K562 (cell line): ENCODE measurements around the gene ACOX2. TPM values are rescaled to one million over a fixed set of nuclear protein-coding genes. Genes with fewer than 3 reads are reported as not detected.

Source experiments
- ATAC-seq: fragments of 200-7000 bp; cut with Tn5 transposase; 3 replicates; pipeline ENCODE4 v1.9.1; 2020; ENCODE audit warnings: moderate library complexity
- BruUV-seq: library from RNA; stranded (reverse); fragments of 400-500 nt; replicated peaks from 2 replicates; lab custom pipeline; 2021; lab: Mats Ljungman, UMichigan
- CTCF ChIA-PET: fragments of 300-600 bp; formaldehyde crosslinking; extraction: SDS; loops from one replicate; lab custom pipeline; 2021; ENCODE audit warnings: low intra/inter-chr PET ratio; lab: Yijun Ruan, JAX
- POLR2A ChIA-PET: fragments of 300-600, 350-650 bp; sonication (Branson Sonifier 250); formaldehyde crosslinking; extraction: SDS; loops from one replicate; lab custom pipeline; 2021; ENCODE audit warnings: antibody characterized with exemption, inconsistent platforms; lab: Yijun Ruan, JAX
- DNase-seq, 4 experiments: peaks; one replicate each; pipeline versions ENCODE4 v3.0.0 to v3.0.0-alpha.2; 2011 to 2018; ENCODE audit warnings: low spot score in 3 of 4, mixed read lengths in 3 of 4; ENCODE audit errors: extremely low read depth in 1 of 4
- FAIRE-seq: peaks from 2 replicates; lab custom pipeline; 2011; peaks lifted over from hg19 to GRCh38; lab: Jason Lieb, UNC
- H2AFZ ChIP-seq: 2 replicates; pipeline ENCODE4 v1.6.0; 2011; ENCODE audit warnings: low read depth, low read length, control low read depth, inconsistent platforms
- H3K27ac ChIP-seq: fragments of 200-600 bp; 3 replicates; pipeline ENCODE4 v1.8.0; 2011; ENCODE audit warnings: low read depth, mild to moderate bottlenecking, control low read depth, inconsistent platforms, low read length, moderate library complexity, mixed read lengths; ENCODE audit errors: extremely low read depth
- H3K27me3 ChIP-seq, 2 experiments: fragments of 300-600 bp in 1 of 2; 2 replicates in 1 of 2; 3 replicates in 1 of 2; pipeline versions ENCODE4 v1.6.0 to v1.8.0; 2011; ENCODE audit warnings: inconsistent platforms in 2 of 2, low read length in 2 of 2, mild to moderate bottlenecking in 1 of 2, mixed read lengths in 1 of 2, moderate library complexity in 1 of 2; ENCODE audit not compliant: control insufficient read depth in 2 of 2, insufficient read depth in 2 of 2
- H3K36me3 ChIP-seq: fragments of 300-600 bp; 3 replicates; pipeline ENCODE4 v1.8.0; 2011; ENCODE audit warnings: mild to moderate bottlenecking, low read length, inconsistent platforms; ENCODE audit not compliant: control insufficient read depth, insufficient read depth
- H3K4me1 ChIP-seq, 2 experiments: fragments of 200-600 bp in 1 of 2; replicated peaks in 1 of 2; 2 replicates in 1 of 2; 3 replicates in 1 of 2; pipeline versions ENCODE4 v1.5.1 to v1.8.0; 2011; ENCODE audit warnings: inconsistent platforms in 2 of 2, low read length in 2 of 2, mild to moderate bottlenecking in 1 of 2, mixed read lengths in 1 of 2, moderate library complexity in 1 of 2; ENCODE audit not compliant: control insufficient read depth in 2 of 2, insufficient read depth in 2 of 2
- H3K4me2 ChIP-seq: 2 replicates; pipeline ENCODE4 v1.6.1; 2011; ENCODE audit warnings: low read length, control low read depth, inconsistent platforms, mixed read lengths; ENCODE audit not compliant: insufficient read depth
- H3K4me3 ChIP-seq: fragments of 200-600 bp; sonication (generic), shearing (Covaris generic); 2 replicates; pipeline ENCODE4 v1.5.1; 2016; ENCODE audit warnings: control low read depth, inconsistent platforms
- H3K79me2 ChIP-seq: fragments of 200-600 bp; 3 replicates; pipeline ENCODE4 v1.8.0; 2011; ENCODE audit warnings: low read length, inconsistent platforms; ENCODE audit not compliant: control insufficient read depth, insufficient read depth
- H3K9ac ChIP-seq, 2 experiments: 2 replicates each; pipeline versions ENCODE4 v1.6.0 to v1.6.1; 2011; ENCODE audit warnings: low read depth in 2 of 2, low read length in 2 of 2, control low read depth in 1 of 2, inconsistent platforms in 1 of 2, mild to moderate bottlenecking in 1 of 2, mixed read lengths in 1 of 2; ENCODE audit not compliant: insufficient read depth in 1 of 2
- H3K9me1 ChIP-seq: one replicate; pipeline ENCODE4 v1.6.0; 2011; ENCODE audit warnings: inconsistent platforms, mild to moderate bottlenecking, low read length, moderate library complexity; ENCODE audit not compliant: control insufficient read depth, insufficient read depth
- H3K9me3 ChIP-seq: replicated peaks from 2 replicates; pipeline ENCODE4 v1.5.1; 2011; ENCODE audit warnings: low read depth, low read length, inconsistent platforms; ENCODE audit not compliant: control insufficient read depth, insufficient read depth
- H4K20me1 ChIP-seq: replicated peaks from 2 replicates; pipeline ENCODE4 v1.6.1; 2011; ENCODE audit warnings: low read length, inconsistent platforms, mixed read lengths; ENCODE audit not compliant: control insufficient read depth, insufficient read depth
- CBFA2T2 ChIP-seq: fragments of 450-650 bp; conservative IDR thresholded peaks from 2 replicates; pipeline ENCODE4 v1.6.1; 2017; ENCODE audit warnings: mild to moderate bottlenecking
- CREBBP ChIP-seq: IDR thresholded peaks from one replicate; pipeline ENCODE4 v1.6.1; 2012; ENCODE audit warnings: low read depth, mild to moderate bottlenecking, control low read depth, inconsistent platforms, low read length
- ELF1 ChIP-seq: fragments of 200-800 bp; sonication (Bioruptor generic); IDR thresholded peaks from 2 replicates; pipeline ENCODE4 v1.6.1; 2016; ENCODE audit warnings: missing genetic modification characterization, missing compliant biosample characterization
- ERF ChIP-seq: fragments of 450-650 bp; formaldehyde crosslinking; IDR thresholded peaks from 2 replicates; pipeline ENCODE4 v1.4.0; 2020; ENCODE audit warnings: mild to moderate bottlenecking, mixed read lengths
- HES1 ChIP-seq: fragments of 450-650 bp; IDR thresholded peaks from 2 replicates; pipeline ENCODE4 v1.6.1; 2016; ENCODE audit warnings: low read depth, mild to moderate bottlenecking, moderate library complexity
- SMARCA5 ChIP-seq: fragments of 450-650 bp; IDR thresholded peaks from 2 replicates; pipeline ENCODE4 v1.6.1; 2016
- THRA ChIP-seq: fragments of 450-650 bp; IDR thresholded peaks from 2 replicates; pipeline ENCODE4 v1.6.1; 2017; ENCODE audit warnings: mild to moderate bottlenecking, moderate library complexity
- ZFP91 ChIP-seq: sonication (generic); formaldehyde crosslinking; IDR thresholded peaks from 2 replicates; pipeline ENCODE4 v1.8.0; 2022; ENCODE audit warnings: mild to moderate bottlenecking, missing genetic modification reagents
- ZNF12 ChIP-seq: sonication (generic); formaldehyde crosslinking; IDR thresholded peaks from 2 replicates; pipeline ENCODE4 v1.4.0; 2020; ENCODE audit warnings: mild to moderate bottlenecking, missing genetic modification reagents
- ZNF592 ChIP-seq: fragments of 450-650 bp; IDR thresholded peaks from 2 replicates; pipeline ENCODE4 v1.6.1; 2017; ENCODE audit warnings: antibody characterized with exemption, mild to moderate bottlenecking
- ZNF644 ChIP-seq: fragments of 200-800 bp; sonication (Bioruptor generic); IDR thresholded peaks from 2 replicates; pipeline ENCODE4 v1.6.1; 2016; ENCODE audit warnings: low read depth, missing genetic modification characterization, missing compliant biosample characterization
- ZNF785 ChIP-seq: fragments of 250-450 bp; sonication (Bioruptor Pico); IDR thresholded peaks from 2 replicates; pipeline ENCODE4 v1.4.0; 2020; ENCODE audit warnings: mild to moderate bottlenecking
- WGBS: fragments of 100-300 bp; shearing (Covaris generic); methylation state at CpG from one replicate; pipeline ENCODE4 v1.1.6; 2016; ENCODE audit warnings: low coverage, mixed read lengths; ENCODE audit not compliant: insufficient coverage; ENCODE audit errors: missing lambda C conversion rate; 5-methylcytosine and 5-hydroxymethylcytosine counted together
- in situ Hi-C: fragments of 300-500 bp; cut with MboI; formaldehyde crosslinking; loops from 4 replicates; pipeline ENCODE4 v1.15.0; 2018; ENCODE audit warnings: inconsistent platforms, mixed read lengths
- intact Hi-C: fragments of 100-400 bp; cut with micrococcal nuclease; formaldehyde crosslinking; loops from 2 replicates; pipeline ENCODE4 v1.14.2; 2022
- polyA plus RNA-seq, 8 experiments: library from polyadenylated mRNA; depleted of rRNA in 4 of 8; stranded (reverse) in 5 of 8; unstranded in 3 of 8; fragments of >200 nt; fragmentation: Nextera tagmentation in 2 of 8; fragmentation: Illumina TruSeq in 1 of 8; extraction: Ambion mirVana in 2 of 8; extraction: Trizol in 1 of 8; gene quantifications; 2 replicates each; pipeline versions ENCODE4 v1.2.1 to v1.2.3, GENCODE V29; 2011 to 2014; ENCODE audit warnings: inconsistent platforms in 1 of 8, missing spikeins in 1 of 8
- total RNA-seq, 7 experiments: library from RNA; depleted of rRNA in 6 of 7; stranded (reverse); fragments of >200 nt in 6 of 7; fragmentation: Illumina TruSeq in 2 of 7; extraction: Trizol in 2 of 7; gene quantifications; 2 replicates each; pipeline versions ENCODE4 v1.2.1 to v1.2.3, GENCODE V29; 2011 to 2021; ENCODE audit warnings: low replicate concordance in 1 of 7

Gene ACOX2
- total and polyA plus RNA-seq, 9 of the 15 experiments (the other 6 are each of a cell fraction or from before 2014, with no cell fraction given), result 0.15 TPM; not detected in 8

- TF ChIP-seq ELF1 (tag), result no peak
- no peak for TF ChIP-seq ZFP91 (CRISPR knock-in tag)
- no peak for TF ChIP-seq HES1
- TF ChIP-seq CBFA2T2, result no peak
- no peak for TF ChIP-seq SMARCA5
- TF ChIP-seq ZNF12 (CRISPR knock-in tag), result no peak
- TF ChIP-seq CREBBP, result no peak
Observed at GRCh38 chr3:58485801-58486435, 51.1 kb downstream of the ACOX2 start (continued).

GRCh38 chr3:58484722-58485069 is 52.3 kb downstream of the ACOX2 start:
- in situ Hi-C loops, result no loop called here
- no peak overlapping the region for H3K4me2 ChIP-seq
- no peak overlapping the region for H3K27ac ChIP-seq
- ATAC-seq (no peak), FAIRE-seq (no peak), DNase-seq (no peak)
- no peaks in the 10 kb centered on the region for H3K9me1 ChIP-seq
- peaks cover 11% of the 10 kb centered on the region in 2 experiments; a peak in 4 of 5 replicates for H3K4me1 ChIP-seq
- no peak overlapping the region for H3K9ac ChIP-seq
- no TSS peak for BruUV-seq
- no peaks in the 10 kb centered on the region for H3K9me3 ChIP-seq
- POLR2A ChIA-PET, result no interaction called here
- H4K20me1 ChIP-seq, result no peaks in the 10 kb centered on the region
- WGBS, result 18% methylated on average over 1 of the region's 3 CpGs
- no peaks in the 10 kb centered on the region for H3K36me3 ChIP-seq
- no peak overlapping the region for H3K4me3 ChIP-seq
- CTCF ChIA-PET, result no interaction called here
- H3K27me3 ChIP-seq, result no peaks in the 10 kb centered on the region
- intact Hi-C loops, result no loop called here
- no peaks in the 10 kb centered on the region for H3K79me2 ChIP-seq
- no peak overlapping the region for H2AFZ ChIP-seq
- no peak for TF ChIP-seq THRA
- no peak for TF ChIP-seq ZNF644 (tag)
- TF ChIP-seq ZNF592, result no peak
- TF ChIP-seq ZNF785, result no peak
- no peak for TF ChIP-seq ERF
